Mesothelial cell of epicardium (in vitro differentiated cells): ENCODE results near the gene TECPR2. TPM values are rescaled to one million over a fixed set of nuclear protein-coding genes. Genes with fewer than 3 reads are reported as not detected.
"Not testable (repeated sequence)": the region's sequence is repeated elsewhere in the genome, so short reads cannot be mapped to it uniquely, and the experiment has no call there.

Experiments
- DNase-seq, 2 experiments: peaks; one replicate each; pipeline ENCODE4 v3.0.0; 2021; ENCODE audit warnings: low spot score in 2 of 2; ENCODE audit not compliant: unreplicated experiment in 2 of 2
- H3K27ac Mint-ChIP-seq: 2 replicates; pipeline ENCODE4 v1.8.0; 2021; ENCODE audit warnings: mixed read lengths
- H3K27me3 Mint-ChIP-seq: 2 replicates; pipeline ENCODE4 v1.8.0; 2021; ENCODE audit warnings: low read depth, mixed read lengths
- H3K36me3 Mint-ChIP-seq: 2 replicates; pipeline ENCODE4 v1.8.0; 2021; ENCODE audit warnings: mixed read lengths
- H3K4me1 Mint-ChIP-seq: 2 replicates; pipeline ENCODE4 v1.8.0; 2021; ENCODE audit warnings: mixed read lengths
- H3K4me3 Mint-ChIP-seq: 2 replicates; pipeline ENCODE4 v1.8.0; 2021; ENCODE audit warnings: mild to moderate bottlenecking, moderate library complexity, mixed read lengths
- H3K9me3 Mint-ChIP-seq: 2 replicates; pipeline ENCODE4 v1.8.0; 2021; ENCODE audit warnings: mixed read lengths
- CTCF ChIP-seq: fragments of 200-600 bp; sonication (generic); IDR thresholded peaks from one replicate; pipeline ENCODE4 v1.5.0; 2021; ENCODE audit warnings: antibody characterized with exemption; ENCODE audit not compliant: unreplicated experiment
- total RNA-seq: library from RNA; stranded (reverse); gene quantifications from 3 replicates; pipeline ENCODE4 v1.2.1, GENCODE V29; 2021

The TECPR2 gene
- total RNA-seq, 1 donor from 2014 or later, result 30.0 TPM

- H3K4me1 Mint-ChIP-seq, result no peaks in the 10 kb centered on the region
- no peak for TF ChIP-seq CTCF
- DNase-seq, result no peak
- H3K9me3 Mint-ChIP-seq, result no peaks in the 10 kb centered on the region
- peaks cover 38% of the 10 kb centered on the region for H3K36me3 Mint-ChIP-seq
- H3K27ac Mint-ChIP-seq, result no peak overlapping the region
- no peaks in the 10 kb centered on the region for H3K27me3 Mint-ChIP-seq
- no peak overlapping the region for H3K4me3 Mint-ChIP-seq
Measured at GRCh38 chr14:102348376-102348775, 14.4 kb upstream of the TECPR2 start.

- no peaks in the 10 kb centered on the region for H3K9me3 Mint-ChIP-seq
- no peaks in the 10 kb centered on the region for H3K4me1 Mint-ChIP-seq
- TF ChIP-seq CTCF, result no peak
- no peak overlapping the region for H3K4me3 Mint-ChIP-seq
- no peak overlapping the region for H3K27ac Mint-ChIP-seq
- no peak for DNase-seq
- no peaks in the 10 kb centered on the region for H3K27me3 Mint-ChIP-seq
- H3K36me3 Mint-ChIP-seq, result peaks cover 34% of the 10 kb centered on the region
Measured at GRCh38 chr14:102351023-102351422, 11.7 kb upstream of the TECPR2 start.

- not testable (repeated sequence) for H3K4me1 Mint-ChIP-seq, H3K27me3 Mint-ChIP-seq, H3K9me3 Mint-ChIP-seq, DNase-seq, H3K4me3 Mint-ChIP-seq, H3K27ac Mint-ChIP-seq
- peaks cover 35% of the 10 kb centered on the region for H3K36me3 Mint-ChIP-seq
Measured at GRCh38 chr14:102351593-102351992, 11.1 kb upstream of the TECPR2 start.

GRCh38 chr14:102352213-102352612 lies 10.5 kb upstream of the TECPR2 start:
- no peak overlapping the region for H3K27ac Mint-ChIP-seq
- no peaks in the 10 kb centered on the region for H3K27me3 Mint-ChIP-seq
- no peaks in the 10 kb centered on the region for H3K9me3 Mint-ChIP-seq
- no peak for TF ChIP-seq CTCF
- no peak for DNase-seq
- peaks cover 37% of the 10 kb centered on the region for H3K36me3 Mint-ChIP-seq
- no peak overlapping the region for H3K4me3 Mint-ChIP-seq
- no peaks in the 10 kb centered on the region for H3K4me1 Mint-ChIP-seq

GRCh38 chr14:102353126-102353619 lies 9.6 kb upstream of the TECPR2 start:
- no peak for TF ChIP-seq CTCF
- Mint-ChIP-seq H3K9me3 (no peaks in the 10 kb centered on the region), H3K27me3 (no peaks in the 10 kb centered on the region), H3K36me3 (peaks cover 39% of the 10 kb centered on the region), H3K4me1 (no peaks in the 10 kb centered on the region), H3K4me3 (no peak overlapping the region), H3K27ac (no peak overlapping the region)
- DNase-seq, result no peak

- TF ChIP-seq CTCF, result no peak
- H3K4me1 Mint-ChIP-seq, result peaks cover 4% of the 10 kb centered on the region
- no peak for DNase-seq
- H3K9me3 Mint-ChIP-seq, result no peaks in the 10 kb centered on the region
- H3K27ac Mint-ChIP-seq, result no peak overlapping the region
- no peak overlapping the region for H3K4me3 Mint-ChIP-seq
- H3K27me3 Mint-ChIP-seq, result no peaks in the 10 kb centered on the region
- peaks cover 24% of the 10 kb centered on the region for H3K36me3 Mint-ChIP-seq
Measured at GRCh38 chr14:102356280-102356679, 6.5 kb upstream of the TECPR2 start.
